ENCODE results near the gene PAQR7.

The PAQR7 gene, protein sequence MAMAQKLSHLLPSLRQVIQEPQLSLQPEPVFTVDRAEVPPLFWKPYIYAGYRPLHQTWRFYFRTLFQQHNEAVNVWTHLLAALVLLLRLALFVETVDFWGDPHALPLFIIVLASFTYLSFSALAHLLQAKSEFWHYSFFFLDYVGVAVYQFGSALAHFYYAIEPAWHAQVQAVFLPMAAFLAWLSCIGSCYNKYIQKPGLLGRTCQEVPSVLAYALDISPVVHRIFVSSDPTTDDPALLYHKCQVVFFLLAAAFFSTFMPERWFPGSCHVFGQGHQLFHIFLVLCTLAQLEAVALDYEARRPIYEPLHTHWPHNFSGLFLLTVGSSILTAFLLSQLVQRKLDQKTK

GRCh38 chr1:25875154-25875855 lies at the start of gene PAQR7:
Gene PAQR7, minus strand, starts transcription at chr1:25875708. Its CDS starts 11,869 bp downstream, at chr1:25863839.
- peak; percentile 88 for DNase-seq

DNA sequence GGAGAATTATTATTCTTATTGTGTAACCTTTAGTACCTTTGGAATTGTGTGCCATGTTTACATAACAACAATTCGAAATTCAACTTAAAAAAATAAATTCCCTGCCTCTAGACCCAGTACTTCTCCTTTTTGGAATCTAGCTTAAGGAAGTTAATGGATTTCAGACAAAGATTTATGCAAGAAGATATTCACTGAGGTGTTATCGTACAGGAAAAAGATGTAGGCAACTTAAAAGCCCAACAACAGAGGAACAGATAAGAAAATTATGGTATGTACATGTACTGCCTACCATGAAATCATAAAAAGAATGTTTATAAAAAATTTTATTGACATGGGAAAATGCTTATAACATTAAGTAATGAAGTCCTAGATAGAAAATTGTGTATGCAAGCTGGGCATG lies 48.9 kb upstream of the PAQR7 start:
- DNase-seq, result no peak

DNA sequence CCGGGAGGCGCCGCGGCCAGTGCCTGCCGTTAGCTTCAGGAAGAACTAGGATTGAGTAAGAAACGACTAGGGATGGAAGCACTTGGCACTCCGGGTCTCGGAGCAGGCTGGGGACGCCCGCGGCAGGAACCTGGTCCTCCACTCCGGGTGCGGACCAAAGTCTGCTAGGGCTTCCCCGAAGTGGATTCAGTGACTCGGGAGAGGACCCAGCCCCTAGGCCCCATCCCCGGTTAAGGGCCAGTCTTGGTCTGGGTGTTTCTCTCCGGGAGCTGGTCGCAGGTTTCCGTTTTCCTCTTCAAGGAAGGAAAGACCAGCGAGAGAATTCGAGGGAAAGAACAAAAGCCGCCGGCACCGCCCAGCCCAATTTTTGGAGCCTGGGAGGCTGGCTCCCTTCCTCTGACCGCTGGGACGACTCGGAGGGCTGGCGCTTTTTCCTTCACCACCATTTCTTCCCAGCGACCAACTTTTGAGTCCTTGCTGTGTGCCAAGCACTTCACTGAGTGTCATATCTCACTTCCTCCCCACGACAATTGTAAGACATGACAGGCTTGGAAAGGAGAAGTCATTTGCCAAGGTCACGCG lies 47.6 kb upstream of the PAQR7 start:
- DNase-seq, result peak; percentile 59

DNA sequence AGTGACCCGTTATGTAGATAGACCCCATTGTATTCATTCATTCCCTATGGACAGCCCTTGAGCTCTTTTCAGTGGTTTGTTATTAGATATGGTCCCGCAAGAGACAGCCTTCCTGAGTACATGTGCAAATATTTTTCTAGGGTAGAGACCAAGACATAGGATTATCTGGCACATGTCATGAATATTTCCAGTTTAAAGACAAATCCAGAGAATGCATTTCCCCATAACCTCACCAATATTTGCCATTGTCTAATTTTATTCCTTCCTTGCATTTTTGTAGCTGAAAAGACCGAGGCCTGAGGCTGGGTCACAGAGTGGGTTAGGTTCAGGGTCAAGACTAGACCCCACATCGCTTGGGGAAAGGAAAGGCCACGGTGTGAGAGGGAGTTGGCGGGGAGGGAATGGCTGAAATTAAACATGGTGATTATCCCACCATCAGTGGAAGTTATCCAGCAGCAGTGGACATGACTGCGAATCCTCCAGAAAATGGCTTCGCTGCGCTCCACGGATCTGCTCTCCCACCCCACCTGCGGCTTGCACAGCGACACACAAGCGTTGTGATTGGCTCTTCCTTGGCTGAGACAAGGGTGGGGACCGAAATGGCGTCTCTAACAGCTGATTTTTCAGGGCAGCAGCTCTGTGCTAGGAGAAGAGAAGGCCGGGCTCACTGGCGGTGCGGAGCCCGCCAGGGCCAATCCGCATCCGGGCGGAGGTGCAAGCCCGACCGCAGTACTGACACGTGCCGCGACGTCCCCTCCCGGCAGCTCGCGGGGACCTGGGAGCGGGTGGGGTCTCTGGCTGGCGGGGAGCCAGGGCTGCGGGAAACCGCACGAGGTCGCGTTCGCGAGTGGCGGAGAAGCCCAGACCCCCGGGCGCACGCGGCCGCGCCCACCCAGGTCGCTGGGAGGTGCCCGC lies 46.8 kb upstream of the PAQR7 start:
- peak; percentile 63 for DNase-seq

GRCh38 chr1:25918615-25919014 lies 43.1 kb upstream of the PAQR7 start:
- DNase-seq, result no peak

DNA sequence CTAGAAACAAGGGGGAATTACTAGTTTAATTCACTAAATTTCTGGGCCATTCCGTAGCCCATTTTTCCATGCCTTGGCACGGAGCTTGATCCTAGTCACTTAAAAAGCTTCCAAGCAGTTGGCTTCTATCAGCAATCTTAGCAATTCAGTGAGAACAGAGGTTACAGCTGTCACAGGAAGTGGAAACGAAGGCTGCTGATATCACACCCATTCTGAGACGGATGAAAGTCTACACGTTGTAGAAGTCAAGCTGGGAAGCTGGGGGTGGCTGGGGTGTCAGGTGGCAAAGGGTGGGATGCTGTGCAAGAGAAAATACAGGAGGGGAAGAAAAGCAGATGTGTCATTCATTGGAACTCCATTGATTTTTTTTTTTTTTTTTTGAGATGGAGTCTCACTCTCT lies 42.5 kb upstream of the PAQR7 start:
- DNase-seq, result no peak

GRCh38 chr1:25916460-25916859 lies 41.0 kb upstream of the PAQR7 start:
- DNase-seq, result no peak

- DNase-seq, result no peak
Observed at GRCh38 chr1:25914074-25914995, 38.8 kb upstream of the PAQR7 start.

DNA sequence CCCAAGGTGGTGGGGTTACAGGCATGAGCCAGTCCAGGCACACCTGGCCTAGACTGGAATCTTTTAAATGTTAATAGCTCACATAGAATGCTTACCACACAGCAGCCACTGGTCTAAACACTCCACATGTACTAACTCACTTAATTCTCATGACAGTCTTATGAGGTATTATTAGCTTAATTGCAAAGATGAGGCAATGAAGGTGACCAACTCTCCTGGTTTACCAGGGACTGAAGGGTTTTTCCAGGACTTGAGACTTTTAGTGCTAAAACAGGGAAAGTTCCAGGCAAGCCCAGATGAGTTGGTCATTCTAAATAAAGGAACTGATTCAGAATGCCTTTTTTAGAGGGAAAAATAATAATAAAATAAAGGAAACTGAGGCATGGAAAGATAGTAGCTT lies 37.7 kb upstream of the PAQR7 start:
- DNase-seq, result no peak

- no peak for DNase-seq
Observed at GRCh38 chr1:25912076-25912831, 36.7 kb upstream of the PAQR7 start.

GRCh38 chr1:25911162-25911561 lies 35.7 kb upstream of the PAQR7 start:
- DNase-seq, result no peak

DNA sequence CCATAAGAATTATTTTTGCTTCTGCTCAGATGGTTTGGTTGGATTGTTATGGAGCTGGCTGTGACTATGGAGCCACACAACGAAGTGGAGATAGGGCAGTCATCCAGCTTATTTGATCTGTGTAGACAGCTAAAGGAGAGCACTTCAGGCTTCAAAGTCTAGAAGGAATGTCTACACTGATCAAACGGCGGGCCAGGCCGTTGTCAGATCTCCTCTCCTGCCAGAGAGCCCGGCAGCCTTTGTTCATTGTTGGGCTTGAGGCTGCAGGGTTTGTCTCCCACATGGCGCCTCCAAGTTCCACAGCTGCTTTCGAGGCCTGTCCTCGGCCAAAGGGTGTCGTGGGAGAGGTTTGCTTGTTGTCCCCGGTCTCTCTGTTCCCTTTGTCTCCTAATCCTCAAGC lies 33.5 kb upstream of the PAQR7 start:
- no peak for DNase-seq

- no peak for DNase-seq
Observed at GRCh38 chr1:25908161-25908560, 32.7 kb upstream of the PAQR7 start.

- no peak for DNase-seq
Observed at GRCh38 chr1:25907601-25908000, 32.1 kb upstream of the PAQR7 start.

DNA sequence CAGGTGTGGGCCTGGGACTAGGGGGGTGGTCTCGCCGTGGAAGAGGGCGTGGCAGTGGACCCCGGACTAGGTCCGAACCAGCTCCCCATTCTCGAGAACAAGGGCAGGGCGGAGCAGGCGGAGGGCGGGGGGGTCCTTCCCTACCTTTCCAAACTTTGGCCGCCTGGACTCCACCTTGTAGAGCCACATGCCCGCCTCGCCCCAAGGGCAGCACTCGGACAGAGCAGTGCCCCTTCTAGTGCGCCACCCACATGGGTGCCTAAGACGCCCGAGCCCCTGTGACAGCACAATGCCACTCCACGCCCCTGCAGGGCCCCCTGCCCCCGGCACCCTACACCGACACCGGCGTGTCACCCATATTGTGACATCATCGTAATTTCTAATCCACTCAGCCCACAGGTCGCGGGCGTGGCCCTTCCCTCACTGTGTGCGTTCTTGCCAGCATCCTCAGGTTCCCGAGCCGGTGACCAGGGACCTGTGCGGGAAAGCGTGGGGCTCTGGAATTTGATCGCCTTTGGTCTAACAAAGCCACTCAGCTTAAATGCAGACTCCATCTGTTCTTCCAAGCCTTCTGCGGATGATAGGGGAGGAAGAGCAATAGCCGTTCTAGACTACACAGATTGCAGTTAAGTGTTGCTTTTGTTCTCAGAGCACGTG lies 31.3 kb upstream of the PAQR7 start:
- no peak for DNase-seq

DNA sequence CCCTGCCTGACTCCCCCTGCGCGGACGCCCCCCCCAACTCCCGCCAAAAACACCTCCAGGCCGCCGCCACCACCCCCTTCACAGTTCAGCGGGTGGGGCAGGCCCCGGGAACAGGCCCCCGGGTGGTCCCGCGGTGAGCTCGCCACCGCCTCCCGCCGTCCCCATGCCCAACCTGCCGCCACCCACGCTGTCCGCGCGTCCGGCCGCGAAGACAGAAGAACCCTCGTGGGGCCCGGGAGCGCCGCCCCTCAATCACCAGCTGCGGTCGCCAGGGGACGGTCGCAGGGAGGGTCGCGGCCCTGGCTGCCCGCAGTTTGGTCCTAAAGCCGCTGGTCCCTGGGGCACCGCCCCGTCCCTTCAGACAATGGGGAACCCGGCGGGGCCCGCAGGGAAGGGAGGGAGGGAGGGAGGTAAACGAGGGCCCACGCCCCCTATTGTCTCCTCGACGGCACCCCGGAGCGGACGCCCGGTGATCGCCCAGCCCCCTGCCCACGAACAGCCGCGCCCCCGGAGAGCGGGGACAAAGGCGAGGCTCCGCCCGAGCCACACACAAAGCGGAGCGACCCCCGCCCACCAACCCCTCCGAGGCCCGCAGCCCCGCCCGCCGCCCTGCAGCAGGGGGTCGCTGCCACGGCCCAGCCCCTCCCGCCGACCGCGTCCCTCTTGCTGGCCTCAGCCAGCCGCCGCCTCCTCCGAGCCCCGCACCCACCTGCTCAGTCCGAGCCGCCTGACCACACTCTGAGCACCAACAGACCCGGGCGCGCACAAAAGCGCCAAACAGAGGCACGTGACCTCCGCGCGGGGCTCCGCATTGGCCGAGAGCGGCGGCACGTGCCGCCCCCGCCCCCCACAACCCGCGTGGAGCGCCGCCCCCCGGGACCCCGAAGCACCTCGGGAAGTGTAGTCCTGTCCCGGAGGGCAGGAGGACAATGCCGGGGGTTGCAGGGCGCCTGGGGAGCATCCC lies 30.5 kb upstream of the PAQR7 start, which contains the start of gene STMN1:
Gene STMN1, minus strand, starts transcription at position 740 of the 964 bp plus-strand sequence. CDS start 1,743 bp downstream, outside the sequence.
- peak; percentile 97 for DNase-seq

GRCh38 chr1:25904943-25905679 lies 29.6 kb upstream of the PAQR7 start:
- peak; percentile 98 for DNase-seq

DNA sequence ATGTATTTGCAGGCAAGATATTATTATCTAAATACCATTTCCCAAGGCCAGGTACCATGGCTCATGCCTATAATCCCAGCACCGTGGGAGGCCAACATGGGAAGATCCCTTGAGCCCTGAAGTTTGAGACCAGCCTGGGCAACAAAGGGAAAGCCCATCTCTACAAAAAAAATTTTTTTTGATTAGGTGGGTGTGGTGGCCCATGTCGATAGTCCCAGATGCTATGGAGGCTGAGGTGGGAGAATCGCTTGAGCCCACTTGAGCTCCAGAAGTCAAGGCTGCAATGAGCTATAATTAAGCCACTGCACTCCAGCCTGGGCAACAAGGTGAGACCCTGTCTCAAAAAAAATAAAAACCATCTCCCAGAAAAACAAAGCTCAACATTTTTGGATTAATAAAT lies 28.5 kb upstream of the PAQR7 start:
- DNase-seq, result no peak
